ENCODE data around the gene CHP2. TPM values are rescaled to one million over a fixed set of nuclear protein-coding genes. Genes with fewer than 3 reads are reported as not detected.

The CHP2 gene
- total and polyA plus RNA-seq, 2 donors (not counting 3 experiments of a cell fraction or from before 2014, with no cell fraction given) = not detected

- dilution Hi-C loops (cut with MboI; ENCODE audit: extremely low pct_ligation_motif_present, low sequenced_read_pairs) = no loop called here
- Histone ChIP-seq H3K27me3 (ENCODE audit: control insufficient read depth in 2 of 2, insufficient read depth in 2 of 2, low read length in 2 of 2) (peaks cover 14 to 24% of the 10 kb centered on the region in 2 experiments), H2AFZ (ENCODE audit: low read depth, low read length) (no peak overlapping the region), H3K27ac (ENCODE audit: insufficient read depth, low read depth, low read length) (no peak overlapping the region), H3K36me3 (ENCODE audit: control insufficient read depth in 2 of 2, extremely low read depth in 1 of 2, insufficient read depth in 2 of 2, low read length in 2 of 2) (no peaks in the 10 kb centered on the region), H3K9ac (replicated peaks; ENCODE audit: extremely low read depth, insufficient read depth, low read length) (no peak overlapping the region), H3K9me3 (replicated peaks; ENCODE audit: control insufficient read depth, insufficient read depth, low read length) (no peaks in the 10 kb centered on the region), H3K9me1 (replicated peaks; ENCODE audit: control insufficient read depth, extremely low read depth, insufficient read depth, low read length) (no peaks in the 10 kb centered on the region), H3K4me1 (ENCODE audit: control insufficient read depth, extremely low read depth, insufficient read depth, low read length) (no peaks in the 10 kb centered on the region), H3K4me3 (replicated peaks in 1 of 3; ENCODE audit: insufficient read depth in 1 of 3, low read depth in 1 of 3, low read length in 3 of 3) (no peak overlapping the region), H3K79me2 (ENCODE audit: control insufficient read depth, insufficient read depth, low read length) (no peaks in the 10 kb centered on the region), H4K20me1 (replicated peaks; ENCODE audit: control insufficient read depth, extremely low read depth, insufficient read depth, low read length) (no peaks in the 10 kb centered on the region), H3K4me2 (ENCODE audit: insufficient read depth, low read length) (no peak overlapping the region)
- intact Hi-C loops (cut with micrococcal nuclease) = no loop called here
- ChIA-PET POLR2A (no interaction called here), CTCF (no interaction called here)
- DNase-seq (ENCODE audit: low read depth, low spot score) (no peak), FAIRE-seq (no peak)
- BruUV-seq (replicated peaks) = no TSS peak
- no peak for TF ChIP-seq FOS (IDR thresholded peaks at IDR 0.05; ENCODE audit: borderline replicate concordance, insufficient read depth, low read length)
- TF ChIP-seq JUN (IDR thresholded peaks at IDR 0.05; ENCODE audit: borderline replicate concordance, insufficient read depth, insufficient read length, low read depth) = no peak
- TF ChIP-seq POLR2A (IDR thresholded peaks at IDR 0.05; ENCODE audit: low read depth, low read length) = no peak
- no peak for TF ChIP-seq POLR2AphosphoS5 (IDR thresholded peaks at IDR 0.05; ENCODE audit: insufficient read depth, low read depth, low read length)
- TF ChIP-seq GATA2 (IDR thresholded peaks at IDR 0.05; ENCODE audit: insufficient read depth, insufficient read length, low read depth, low read length) = no peak
- TF ChIP-seq MYC (IDR thresholded peaks at IDR 0.05; ENCODE audit: low read depth, low read length) = no peak
- no peak for TF ChIP-seq EZH2 (IDR thresholded peaks at IDR 0.05; ENCODE audit: borderline replicate concordance, low read depth, low read length, severe bottlenecking)
- no peak for TF ChIP-seq MAX (IDR thresholded peaks at IDR 0.05; ENCODE audit: insufficient read depth, insufficient read length)
- no peak for TF ChIP-seq CTCF (IDR thresholded peaks at IDR 0.05; ENCODE audit: extremely low read depth in 1 of 2, insufficient read depth in 1 of 2, low read depth in 1 of 2, low read length in 2 of 2)
Measured at GRCh38 chr16:23755484-23755809, 621 bp downstream of the CHP2 start.

Data from endothelial cell of umbilical vein (primary cell).